HL-60/S4 (cell line): ENCODE results near the gene RNF17.

Source experiments
- in situ Hi-C: fragments of 300-500 bp; cut with MboI; formaldehyde crosslinking; loops from 2 replicates; pipeline ENCODE4 v1.14.3; 2022; ENCODE audit warnings: low sequenced_read_pairs

RNF17 gene

DNA sequence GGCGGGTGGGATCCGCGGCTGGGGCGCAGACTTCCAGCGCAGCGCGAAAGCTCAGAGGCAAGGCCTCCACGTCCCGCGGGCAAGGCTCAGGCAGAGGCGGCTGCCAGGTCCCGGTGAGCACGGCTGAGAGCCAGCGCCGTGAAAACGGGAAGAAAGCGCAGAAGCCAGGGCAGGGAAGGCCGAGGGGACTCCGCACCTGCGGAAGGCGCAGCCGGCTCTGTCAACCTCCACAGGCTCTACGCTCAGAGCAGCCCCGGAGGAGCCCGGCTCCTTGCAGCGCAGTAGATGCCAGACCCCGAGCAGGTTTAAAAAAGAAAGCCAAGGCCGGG, 131.0 kb downstream of the RNF17 start:
- in situ Hi-C loops, result no loop called here

GRCh38 chr13:24896061-24896460, 132.1 kb downstream of the RNF17 start:
- in situ Hi-C loops, result no loop called here

DNA sequence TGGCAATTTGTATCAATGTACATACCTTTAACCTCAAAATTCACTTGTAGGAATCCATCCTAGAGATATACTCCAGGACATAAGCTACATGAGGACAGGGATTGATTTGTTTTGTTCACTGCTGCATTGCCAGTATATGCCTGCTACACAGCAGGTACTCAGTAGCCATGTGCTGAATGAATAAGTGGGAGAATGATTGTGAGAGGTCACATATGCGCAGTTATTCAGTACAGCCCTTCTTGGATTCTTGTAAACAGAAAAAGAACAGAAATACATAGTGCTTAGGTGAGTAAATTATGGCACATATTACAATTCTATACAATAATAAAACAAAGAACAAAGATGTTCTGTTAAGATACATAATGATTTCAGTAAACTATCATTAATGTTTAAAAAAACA, 133.3 kb downstream of the RNF17 start:
- in situ Hi-C loops, result no loop called here

DNA sequence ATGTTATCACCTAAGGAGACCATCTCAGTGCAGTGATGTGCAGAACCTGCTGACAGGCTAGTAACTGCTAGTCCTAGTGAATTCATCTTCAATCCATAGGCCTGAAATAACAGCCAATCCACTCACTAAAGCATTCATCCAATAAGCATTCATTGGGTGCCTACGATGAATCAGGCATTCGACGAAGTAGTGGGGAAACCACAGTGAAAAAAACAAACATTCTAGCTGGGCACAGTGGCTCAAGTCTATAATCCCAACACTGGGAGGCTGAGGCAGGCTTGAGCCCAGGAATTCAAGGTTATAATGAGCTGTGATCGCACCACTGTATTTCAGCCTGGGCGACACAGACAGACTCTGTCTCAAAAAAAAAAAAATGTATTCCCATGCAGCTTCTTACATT, 135.6 kb downstream of the RNF17 start:
- in situ Hi-C loops, result no loop called here

GRCh38 chr13:24900507-24900906, 136.5 kb downstream of the RNF17 start:
- in situ Hi-C loops, result no loop called here

DNA sequence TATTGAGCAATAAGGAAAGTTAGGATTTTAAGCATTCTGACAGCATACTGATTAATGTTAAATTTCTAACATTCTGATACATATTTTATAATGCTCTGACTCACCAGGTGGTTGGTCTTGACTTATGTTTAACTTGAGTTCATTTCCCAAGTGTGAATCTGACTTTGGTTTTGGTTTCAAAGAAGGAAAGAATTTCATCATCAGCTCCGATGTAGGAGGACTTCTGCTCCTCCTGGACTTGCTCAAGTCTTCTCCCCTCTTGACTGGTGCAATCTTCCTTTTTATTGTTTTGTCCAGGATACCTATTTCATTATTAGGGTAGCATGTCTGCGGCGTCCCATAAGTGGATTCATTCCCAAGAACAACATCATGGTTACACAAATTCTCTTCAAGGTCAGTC, 141.3 kb downstream of the RNF17 start:
- in situ Hi-C loops, result no loop called here

GRCh38 chr13:24906268-24906667, 142.3 kb downstream of the RNF17 start:
- in situ Hi-C loops, result no loop called here

DNA sequence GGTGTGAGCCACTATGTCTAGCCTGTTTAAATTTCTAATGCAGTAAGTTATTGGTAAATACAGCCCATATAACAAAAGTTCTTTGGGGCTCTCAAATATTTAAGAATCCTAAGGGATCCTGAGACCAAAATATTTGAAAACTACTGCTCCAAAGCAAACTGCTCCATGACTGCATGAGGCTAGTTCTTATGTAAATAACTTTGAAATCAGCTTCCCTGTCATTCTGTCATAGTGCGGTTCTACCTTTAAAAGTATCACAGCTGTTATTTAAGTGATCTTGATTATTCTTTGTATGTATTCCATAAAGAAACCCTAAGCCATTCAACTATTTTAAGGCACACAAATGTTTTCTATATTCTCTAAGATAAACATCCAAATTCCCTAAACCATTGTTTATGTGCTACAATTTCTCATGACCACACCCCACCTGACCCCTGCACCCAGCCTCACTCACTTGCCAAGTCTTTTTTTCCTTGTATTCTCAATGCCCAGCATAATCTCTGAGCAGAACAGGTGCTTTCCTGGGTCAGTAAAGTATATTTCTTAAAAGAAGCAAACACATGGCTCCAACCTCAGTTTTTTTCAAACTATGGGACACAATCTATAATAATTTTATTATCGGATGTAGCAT, 146.6 kb downstream of the RNF17 start:
- in situ Hi-C loops, result no loop called here

DNA sequence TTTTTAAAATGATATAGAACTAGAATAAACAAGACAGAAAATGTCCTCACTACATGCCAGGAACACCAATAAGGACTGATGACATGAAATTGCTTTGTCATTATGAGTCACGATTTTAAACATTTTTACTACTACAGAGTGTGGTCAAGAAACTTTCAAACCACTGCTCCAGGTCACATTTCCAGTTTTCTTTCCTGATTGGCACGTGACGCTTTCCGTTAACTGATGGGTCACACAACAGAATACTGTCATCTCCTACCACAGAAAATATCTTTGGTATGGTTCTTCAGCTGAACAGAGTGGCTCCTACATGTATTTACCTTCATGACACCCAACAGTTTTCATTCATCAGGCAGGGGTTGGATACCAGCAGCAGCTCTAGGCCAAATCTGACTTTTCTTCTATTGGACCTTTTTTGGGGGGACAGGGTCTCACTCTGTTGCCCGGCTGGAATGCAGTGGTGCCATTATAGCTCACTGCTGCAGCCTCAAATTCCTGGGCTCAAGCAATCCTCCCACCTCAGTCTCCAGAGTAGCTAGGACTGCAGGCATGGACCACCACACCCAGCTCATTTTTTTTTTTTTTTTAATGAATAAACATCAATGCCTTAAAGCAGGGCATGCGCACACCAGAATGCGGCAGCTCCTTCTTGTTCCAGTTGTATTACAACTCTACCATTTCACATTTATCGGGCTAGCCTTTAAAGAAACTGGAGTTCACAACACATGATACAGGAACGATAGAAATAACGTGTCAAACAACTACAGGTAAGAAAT, 147.4 kb downstream of the RNF17 start:
- in situ Hi-C loops, result no loop called here

- in situ Hi-C loops, result no loop called here
Measured at GRCh38 chr13:24916464-24916863, 152.5 kb downstream of the RNF17 start.

- in situ Hi-C loops, result no loop called here
Measured at GRCh38 chr13:24921003-24921402, 157.0 kb downstream of the RNF17 start.

- in situ Hi-C loops, result no loop called here
Measured at GRCh38 chr13:24921881-24922280, 157.9 kb downstream of the RNF17 start.

GRCh38 chr13:24922387-24922744, 158.4 kb downstream of the RNF17 start:
- in situ Hi-C loops, result no loop called here

DNA sequence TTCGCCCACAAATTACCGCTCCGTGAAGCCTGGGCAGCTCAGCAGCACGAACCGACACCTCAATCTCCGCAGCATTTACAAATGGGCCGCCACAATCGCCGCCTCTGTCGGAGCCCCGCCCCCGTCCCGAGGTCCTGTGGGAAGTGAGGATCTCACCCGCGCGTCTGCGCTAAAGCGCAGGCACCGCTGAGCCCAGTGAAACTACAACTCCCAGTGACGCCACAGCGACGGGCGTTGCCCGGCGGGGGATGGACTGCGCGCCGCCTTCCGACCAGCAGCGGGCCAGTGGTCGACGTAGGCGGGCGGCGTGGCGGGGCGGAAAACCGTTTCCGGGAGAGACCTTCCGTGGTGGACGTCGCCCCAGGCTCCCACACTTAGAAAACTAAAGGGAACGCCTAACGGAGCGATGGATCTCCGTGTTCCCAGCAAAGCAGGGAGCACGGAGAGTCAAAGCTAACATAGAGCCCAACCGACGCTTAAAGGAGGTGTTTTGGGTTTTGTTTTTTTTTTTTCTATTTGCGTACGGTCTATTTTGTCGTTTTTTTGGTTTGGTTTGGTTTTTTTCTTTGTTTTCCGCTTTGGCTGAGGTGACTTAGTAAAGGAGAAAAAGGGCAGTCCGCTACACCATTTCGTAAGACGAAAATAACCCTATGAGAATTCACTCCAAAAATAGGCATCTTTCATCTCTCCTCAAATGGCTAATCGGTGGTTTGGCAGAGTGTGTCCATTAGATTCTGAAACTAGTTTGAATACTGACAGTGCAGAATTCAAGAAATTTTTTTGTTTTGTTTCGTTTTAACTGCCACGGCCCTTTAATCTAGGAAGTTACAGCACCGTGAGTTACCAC, 159.0 kb downstream of the RNF17 start:
- in situ Hi-C loops, result no loop called here

DNA sequence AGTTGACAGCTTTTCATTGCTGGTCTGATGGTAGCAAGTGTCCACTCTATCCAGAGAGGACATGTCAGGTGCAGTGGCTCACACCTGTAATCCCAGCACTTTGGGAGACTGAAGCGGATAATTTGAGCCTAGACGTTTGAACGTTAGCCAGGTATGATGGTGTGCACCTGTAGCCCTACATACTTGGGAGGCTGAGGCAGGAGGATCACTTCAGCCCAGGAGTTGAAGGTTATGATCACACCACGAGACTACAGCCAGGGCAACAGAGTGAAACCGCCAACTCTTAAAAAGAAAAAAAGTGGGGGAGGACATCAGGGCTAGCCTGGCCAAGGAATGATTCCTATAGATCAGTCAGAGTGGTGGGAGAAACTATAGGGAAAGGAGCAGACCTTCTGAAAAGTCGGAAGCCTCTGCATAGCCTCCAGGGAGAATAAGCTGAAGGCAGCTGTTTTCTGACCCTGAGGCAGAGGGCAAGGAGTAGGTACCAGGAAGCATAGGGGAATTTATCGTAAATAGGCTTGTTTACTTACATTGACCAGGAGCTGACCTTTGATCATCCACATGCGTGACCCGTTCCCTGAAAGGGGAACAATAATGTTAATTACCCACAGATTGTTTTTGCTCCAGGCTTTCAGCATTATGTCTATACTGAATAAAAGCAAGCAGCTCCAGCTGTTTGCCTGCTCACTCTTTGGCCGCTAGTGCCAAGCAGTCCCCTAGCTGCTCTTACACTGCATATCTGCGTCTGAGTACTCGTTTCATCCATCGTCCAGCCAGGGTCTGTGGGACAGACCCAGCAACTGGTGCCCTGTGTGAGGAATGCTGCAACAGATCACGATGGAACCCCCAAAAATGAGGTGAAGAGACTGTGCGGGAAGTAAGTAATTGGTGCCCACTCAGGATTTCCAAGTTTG, 161.6 kb downstream of the RNF17 start:
- in situ Hi-C loops, result no loop called here

- in situ Hi-C loops, result no loop called here
Measured at GRCh38 chr13:24927810-24928404, 163.9 kb downstream of the RNF17 start.

DNA sequence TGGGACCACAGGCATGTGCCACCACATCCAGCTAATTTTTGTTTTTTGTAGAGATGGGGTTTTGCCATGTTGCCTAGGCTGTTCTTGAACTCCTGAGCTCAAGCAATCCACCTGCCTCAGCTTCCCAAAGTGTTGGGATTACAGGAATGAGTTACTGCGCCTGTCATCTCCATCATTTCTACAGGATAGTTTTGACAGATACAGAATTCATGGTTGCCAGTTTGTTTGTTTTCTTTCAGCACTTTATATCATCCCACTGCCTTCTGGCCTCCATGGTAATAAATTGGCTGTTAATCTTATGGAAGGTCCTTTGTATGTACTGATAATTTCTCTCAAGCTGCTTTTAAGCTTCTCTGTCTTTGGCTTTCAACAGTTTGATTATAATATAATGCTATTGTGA, 165.2 kb downstream of the RNF17 start:
- in situ Hi-C loops, result no loop called here
